WTC11 (cell line): ENCODE results near the gene WDPCP. TPM values are rescaled to one million over a fixed set of nuclear protein-coding genes. Genes with fewer than 3 reads are reported as not detected.

ENCODE experiments used
- ATAC-seq: fragments of 200-7000 bp; cut with Tn5 transposase; 2 replicates; pipeline ENCODE4 v1.10.0; 2021; ENCODE audit warnings: mild to moderate bottlenecking, moderate library complexity
- CTCF ChIA-PET: fragments of 300-600 bp; sonication (Branson Sonifier 250); formaldehyde crosslinking; loops from one replicate; lab custom pipeline; 2021; ENCODE audit warnings: antibody characterized with exemption; lab: Charles Lee
- POLR2A ChIA-PET: fragments of 350-600 bp; sonication (Branson Sonifier 250); formaldehyde crosslinking; loops from one replicate; lab custom pipeline; 2021; ENCODE audit warnings: antibody characterized with exemption; lab: Charles Lee
- DNase-seq: peaks from one replicate; pipeline ENCODE4 v3.0.0; 2021; ENCODE audit warnings: low spot score
- H3K27ac Mint-ChIP-seq: 2 replicates; pipeline ENCODE4 v1.8.0; 2021; ENCODE audit warnings: mixed read lengths
- H3K27me3 Mint-ChIP-seq: 2 replicates; pipeline ENCODE4 v1.8.0; 2021; ENCODE audit warnings: low read depth, mild to moderate bottlenecking, moderate library complexity, mixed read lengths
- H3K36me3 Mint-ChIP-seq: 2 replicates; pipeline ENCODE4 v1.8.0; 2021; ENCODE audit warnings: mixed read lengths
- H3K4me1 Mint-ChIP-seq: 2 replicates; pipeline ENCODE4 v1.8.0; 2022; ENCODE audit warnings: mixed read lengths
- H3K4me3 Mint-ChIP-seq: 2 replicates; pipeline ENCODE4 v1.8.0; 2021; ENCODE audit warnings: mild to moderate bottlenecking, moderate library complexity, mixed read lengths
- H3K9me3 Mint-ChIP-seq: 2 replicates; pipeline ENCODE4 v1.8.0; 2021; ENCODE audit warnings: mixed read lengths
- EMX1 ChIP-seq: fragments of 250-450 bp; sonication (Bioruptor Pico); IDR thresholded peaks from 2 replicates; pipeline ENCODE4 v1.8.0; 2021; ENCODE audit warnings: mild to moderate bottlenecking
- ETV6 ChIP-seq: sonication (generic); formaldehyde crosslinking; IDR thresholded peaks from 2 replicates; pipeline ENCODE4 v1.8.1; 2022; ENCODE audit warnings: mild to moderate bottlenecking, missing genetic modification reagents
- FOXK1 ChIP-seq: sonication (generic); formaldehyde crosslinking; IDR thresholded peaks from 2 replicates; pipeline ENCODE4 v1.8.0; 2022; ENCODE audit warnings: mild to moderate bottlenecking, moderate library complexity, missing genetic modification reagents
- GABPB1 ChIP-seq: sonication (generic); formaldehyde crosslinking; IDR thresholded peaks from 2 replicates; pipeline ENCODE4 v1.8.1; 2023; ENCODE audit warnings: mild to moderate bottlenecking, missing genetic modification reagents
- KAT7 ChIP-seq: sonication (generic); formaldehyde crosslinking; IDR thresholded peaks from 2 replicates; pipeline ENCODE4 v1.8.1; 2023; ENCODE audit warnings: missing genetic modification reagents, mild to moderate bottlenecking, borderline replicate concordance
- NR2C2 ChIP-seq: sonication (generic); formaldehyde crosslinking; IDR thresholded peaks from 2 replicates; pipeline ENCODE4 v1.8.0; 2022; ENCODE audit warnings: mild to moderate bottlenecking, missing genetic modification reagents
- NR3C1 ChIP-seq: sonication (generic); formaldehyde crosslinking; conservative IDR thresholded peaks from 2 replicates; pipeline ENCODE4 v1.8.1; 2023; ENCODE audit warnings: low read depth, mild to moderate bottlenecking, missing genetic modification reagents
- OVOL2 ChIP-seq: fragments of 250-450 bp; sonication (Bioruptor Pico); IDR thresholded peaks from 2 replicates; pipeline ENCODE4 v1.9.0; 2021; ENCODE audit warnings: mild to moderate bottlenecking, borderline replicate concordance
- SMAD4 ChIP-seq: sonication (generic); formaldehyde crosslinking; IDR thresholded peaks from 2 replicates; pipeline ENCODE4 v1.8.0; 2022; ENCODE audit warnings: mild to moderate bottlenecking, missing genetic modification reagents
- ZNF219 ChIP-seq: sonication (generic); formaldehyde crosslinking; IDR thresholded peaks from 2 replicates; pipeline ENCODE4 v1.8.0; 2023; ENCODE audit warnings: missing genetic modification reagents, mild to moderate bottlenecking, borderline replicate concordance
- ZNF232 ChIP-seq: sonication (generic); formaldehyde crosslinking; IDR thresholded peaks from 2 replicates; pipeline ENCODE4 v1.8.0; 2022; ENCODE audit warnings: mild to moderate bottlenecking, missing genetic modification reagents
- ZNF416 ChIP-seq: fragments of 250-450 bp; sonication (Bioruptor Pico); IDR thresholded peaks from 2 replicates; pipeline ENCODE4 v1.9.0; 2021; ENCODE audit warnings: mild to moderate bottlenecking, inconsistent platforms
- total RNA-seq: library from RNA; stranded (reverse); gene quantifications from 3 replicates; pipeline ENCODE4 v1.2.3, GENCODE V29; 2021
- TF ChIP-seq, protein P1 (sequence below): sonication (generic); formaldehyde crosslinking; IDR thresholded peaks from 2 replicates; pipeline ENCODE4 v1.8.0; 2023; ENCODE audit warnings: missing genetic modification reagents, mild to moderate bottlenecking, borderline replicate concordance
- TF ChIP-seq, protein P2 (sequence below): sonication (generic); formaldehyde crosslinking; IDR thresholded peaks from 2 replicates; pipeline ENCODE4 v1.8.0; 2022; ENCODE audit warnings: mild to moderate bottlenecking, missing genetic modification reagents
- TF ChIP-seq, protein P3 (sequence below): sonication (generic); formaldehyde crosslinking; conservative IDR thresholded peaks from 2 replicates; pipeline ENCODE4 v1.8.1; 2022; ENCODE audit warnings: mild to moderate bottlenecking, missing genetic modification reagents
- TF ChIP-seq, protein P4 (sequence below): sonication (generic); formaldehyde crosslinking; IDR thresholded peaks from 2 replicates; pipeline ENCODE4 v1.8.1; 2022; ENCODE audit warnings: missing genetic modification reagents, borderline replicate concordance
- TF ChIP-seq, protein P5 (sequence below): sonication (generic); formaldehyde crosslinking; IDR thresholded peaks from 2 replicates; pipeline ENCODE4 v1.8.1; 2023; ENCODE audit warnings: mild to moderate bottlenecking, missing genetic modification reagents, moderate library complexity
- TF ChIP-seq, protein P6 (sequence below): fragments of 250-450 bp; sonication (Bioruptor Pico); IDR thresholded peaks from 2 replicates; pipeline ENCODE4 v1.8.0; 2021; ENCODE audit warnings: mild to moderate bottlenecking

The WDPCP gene
- total RNA-seq, 1 experiment from 2014 or later, result 10.9 TPM

DNA sequence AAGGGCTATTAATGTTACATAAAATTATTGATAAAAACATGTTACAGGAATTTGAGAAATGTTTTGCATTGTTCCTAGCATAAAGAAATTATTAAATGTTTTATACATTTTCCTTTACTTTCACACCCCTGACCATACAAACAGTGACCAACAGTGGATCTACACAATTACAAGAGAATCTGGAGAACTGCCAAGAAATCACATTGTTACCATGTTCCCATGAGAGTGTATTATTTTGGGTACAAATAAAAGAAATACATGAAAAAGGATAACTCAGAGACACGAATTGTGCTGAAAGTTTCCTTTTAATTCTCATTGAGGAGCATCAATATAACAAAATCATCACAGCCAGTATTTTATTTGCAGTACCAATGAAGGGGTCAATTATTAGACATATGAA, 150.1 kb downstream of the WDPCP start:
- DNase-seq (no peak), ATAC-seq (no peak)
- H3K4me3 Mint-ChIP-seq, result no peak overlapping the region
- no peak overlapping the region for H3K27ac Mint-ChIP-seq
- ChIA-PET CTCF (interaction anchor here (3.4 kb wide), 1 partner anchor 14 kb away, joined by 15 read pairs; no protein-coding TSS in a partner anchor), POLR2A (no interaction called here)
- no peaks in the 10 kb centered on the region for H3K9me3 Mint-ChIP-seq
- TF ChIP-seq SMAD4 (CRISPR knock-in tag) (no peak), ZNF416 (CRISPR knock-in tag) (no peak), KAT7 (CRISPR knock-in tag) (no peak), EMX1 (no peak), ZNF232 (CRISPR knock-in tag) (no peak), ZNF219 (CRISPR knock-in tag) (no peak), ETV6 (CRISPR knock-in tag) (no peak), NR2C2 (CRISPR knock-in tag) (no peak), OVOL2 (CRISPR knock-in tag) (no peak), NR3C1 (no peak), FOXK1 (CRISPR knock-in tag) (no peak), GABPB1 (CRISPR knock-in tag) (no peak)
- TF ChIP-seq, protein P1, sequence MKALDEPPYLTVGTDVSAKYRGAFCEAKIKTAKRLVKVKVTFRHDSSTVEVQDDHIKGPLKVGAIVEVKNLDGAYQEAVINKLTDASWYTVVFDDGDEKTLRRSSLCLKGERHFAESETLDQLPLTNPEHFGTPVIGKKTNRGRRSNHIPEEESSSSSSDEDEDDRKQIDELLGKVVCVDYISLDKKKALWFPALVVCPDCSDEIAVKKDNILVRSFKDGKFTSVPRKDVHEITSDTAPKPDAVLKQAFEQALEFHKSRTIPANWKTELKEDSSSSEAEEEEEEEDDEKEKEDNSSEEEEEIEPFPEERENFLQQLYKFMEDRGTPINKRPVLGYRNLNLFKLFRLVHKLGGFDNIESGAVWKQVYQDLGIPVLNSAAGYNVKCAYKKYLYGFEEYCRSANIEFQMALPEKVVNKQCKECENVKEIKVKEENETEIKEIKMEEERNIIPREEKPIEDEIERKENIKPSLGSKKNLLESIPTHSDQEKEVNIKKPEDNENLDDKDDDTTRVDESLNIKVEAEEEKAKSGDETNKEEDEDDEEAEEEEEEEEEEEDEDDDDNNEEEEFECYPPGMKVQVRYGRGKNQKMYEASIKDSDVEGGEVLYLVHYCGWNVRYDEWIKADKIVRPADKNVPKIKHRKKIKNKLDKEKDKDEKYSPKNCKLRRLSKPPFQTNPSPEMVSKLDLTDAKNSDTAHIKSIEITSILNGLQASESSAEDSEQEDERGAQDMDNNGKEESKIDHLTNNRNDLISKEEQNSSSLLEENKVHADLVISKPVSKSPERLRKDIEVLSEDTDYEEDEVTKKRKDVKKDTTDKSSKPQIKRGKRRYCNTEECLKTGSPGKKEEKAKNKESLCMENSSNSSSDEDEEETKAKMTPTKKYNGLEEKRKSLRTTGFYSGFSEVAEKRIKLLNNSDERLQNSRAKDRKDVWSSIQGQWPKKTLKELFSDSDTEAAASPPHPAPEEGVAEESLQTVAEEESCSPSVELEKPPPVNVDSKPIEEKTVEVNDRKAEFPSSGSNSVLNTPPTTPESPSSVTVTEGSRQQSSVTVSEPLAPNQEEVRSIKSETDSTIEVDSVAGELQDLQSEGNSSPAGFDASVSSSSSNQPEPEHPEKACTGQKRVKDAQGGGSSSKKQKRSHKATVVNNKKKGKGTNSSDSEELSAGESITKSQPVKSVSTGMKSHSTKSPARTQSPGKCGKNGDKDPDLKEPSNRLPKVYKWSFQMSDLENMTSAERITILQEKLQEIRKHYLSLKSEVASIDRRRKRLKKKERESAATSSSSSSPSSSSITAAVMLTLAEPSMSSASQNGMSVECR (CRISPR knock-in tag), result no peak
- TF ChIP-seq, protein P2, sequence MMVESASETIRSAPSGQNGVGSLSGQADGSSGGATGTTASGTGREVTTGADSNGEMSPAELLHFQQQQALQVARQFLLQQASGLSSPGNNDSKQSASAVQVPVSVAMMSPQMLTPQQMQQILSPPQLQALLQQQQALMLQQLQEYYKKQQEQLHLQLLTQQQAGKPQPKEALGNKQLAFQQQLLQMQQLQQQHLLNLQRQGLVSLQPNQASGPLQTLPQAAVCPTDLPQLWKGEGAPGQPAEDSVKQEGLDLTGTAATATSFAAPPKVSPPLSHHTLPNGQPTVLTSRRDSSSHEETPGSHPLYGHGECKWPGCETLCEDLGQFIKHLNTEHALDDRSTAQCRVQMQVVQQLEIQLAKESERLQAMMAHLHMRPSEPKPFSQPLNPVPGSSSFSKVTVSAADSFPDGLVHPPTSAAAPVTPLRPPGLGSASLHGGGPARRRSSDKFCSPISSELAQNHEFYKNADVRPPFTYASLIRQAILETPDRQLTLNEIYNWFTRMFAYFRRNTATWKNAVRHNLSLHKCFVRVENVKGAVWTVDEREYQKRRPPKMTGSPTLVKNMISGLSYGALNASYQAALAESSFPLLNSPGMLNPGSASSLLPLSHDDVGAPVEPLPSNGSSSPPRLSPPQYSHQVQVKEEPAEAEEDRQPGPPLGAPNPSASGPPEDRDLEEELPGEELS (CRISPR knock-in tag), result no peak
- TF ChIP-seq, protein P3, sequence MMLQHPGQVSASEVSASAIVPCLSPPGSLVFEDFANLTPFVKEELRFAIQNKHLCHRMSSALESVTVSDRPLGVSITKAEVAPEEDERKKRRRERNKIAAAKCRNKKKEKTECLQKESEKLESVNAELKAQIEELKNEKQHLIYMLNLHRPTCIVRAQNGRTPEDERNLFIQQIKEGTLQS, result no peak
- TF ChIP-seq, protein P4, sequence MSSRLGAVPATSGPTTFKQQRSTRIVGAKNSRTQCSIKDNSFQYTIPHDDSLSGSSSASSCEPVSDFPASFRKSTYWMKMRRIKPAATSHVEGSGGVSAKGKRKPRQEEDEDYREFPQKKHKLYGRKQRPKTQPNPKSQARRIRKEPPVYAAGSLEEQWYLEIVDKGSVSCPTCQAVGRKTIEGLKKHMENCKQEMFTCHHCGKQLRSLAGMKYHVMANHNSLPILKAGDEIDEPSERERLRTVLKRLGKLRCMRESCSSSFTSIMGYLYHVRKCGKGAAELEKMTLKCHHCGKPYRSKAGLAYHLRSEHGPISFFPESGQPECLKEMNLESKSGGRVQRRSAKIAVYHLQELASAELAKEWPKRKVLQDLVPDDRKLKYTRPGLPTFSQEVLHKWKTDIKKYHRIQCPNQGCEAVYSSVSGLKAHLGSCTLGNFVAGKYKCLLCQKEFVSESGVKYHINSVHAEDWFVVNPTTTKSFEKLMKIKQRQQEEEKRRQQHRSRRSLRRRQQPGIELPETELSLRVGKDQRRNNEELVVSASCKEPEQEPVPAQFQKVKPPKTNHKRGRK (CRISPR knock-in tag), result no peak
- TF ChIP-seq, protein P5, sequence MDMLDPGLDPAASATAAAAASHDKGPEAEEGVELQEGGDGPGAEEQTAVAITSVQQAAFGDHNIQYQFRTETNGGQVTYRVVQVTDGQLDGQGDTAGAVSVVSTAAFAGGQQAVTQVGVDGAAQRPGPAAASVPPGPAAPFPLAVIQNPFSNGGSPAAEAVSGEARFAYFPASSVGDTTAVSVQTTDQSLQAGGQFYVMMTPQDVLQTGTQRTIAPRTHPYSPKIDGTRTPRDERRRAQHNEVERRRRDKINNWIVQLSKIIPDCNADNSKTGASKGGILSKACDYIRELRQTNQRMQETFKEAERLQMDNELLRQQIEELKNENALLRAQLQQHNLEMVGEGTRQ (CRISPR knock-in tag), result no peak
- TF ChIP-seq, protein P6, sequence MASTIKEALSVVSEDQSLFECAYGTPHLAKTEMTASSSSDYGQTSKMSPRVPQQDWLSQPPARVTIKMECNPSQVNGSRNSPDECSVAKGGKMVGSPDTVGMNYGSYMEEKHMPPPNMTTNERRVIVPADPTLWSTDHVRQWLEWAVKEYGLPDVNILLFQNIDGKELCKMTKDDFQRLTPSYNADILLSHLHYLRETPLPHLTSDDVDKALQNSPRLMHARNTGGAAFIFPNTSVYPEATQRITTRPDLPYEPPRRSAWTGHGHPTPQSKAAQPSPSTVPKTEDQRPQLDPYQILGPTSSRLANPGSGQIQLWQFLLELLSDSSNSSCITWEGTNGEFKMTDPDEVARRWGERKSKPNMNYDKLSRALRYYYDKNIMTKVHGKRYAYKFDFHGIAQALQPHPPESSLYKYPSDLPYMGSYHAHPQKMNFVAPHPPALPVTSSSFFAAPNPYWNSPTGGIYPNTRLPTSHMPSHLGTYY (CRISPR knock-in tag), result no peak
- H3K27me3 Mint-ChIP-seq, result no peaks in the 10 kb centered on the region
- peaks cover 18% of the 10 kb centered on the region for H3K4me1 Mint-ChIP-seq
- H3K36me3 Mint-ChIP-seq, result no peaks in the 10 kb centered on the region
